Adrenal gland (tissue), 5 donors: Measurements from ENCODE around the gene SLC35G3.

Experiments
- CTCF ChIP-seq, 6 experiments: fragments of 450-650 bp in 4 of 6; fragments of 200-600 bp in 2 of 6; sonication (generic) in 1 of 6; IDR thresholded peaks; 1 replicate in 5 of 6; 2 replicates in 1 of 6; pipeline versions ENCODE4 v1.5.1 to v1.8.0; 2016 to 2021; ENCODE audit warnings: antibody characterized with exemption in 6 of 6, mild to moderate bottlenecking in 2 of 6, moderate library complexity in 1 of 6
- POLR2A ChIP-seq, 2 donors: fragments of 450-650 bp; IDR thresholded peaks; one replicate each; pipeline ENCODE4 v1.6.1; 2017; ENCODE audit warnings: antibody characterized with exemption in 2 of 2, mild to moderate bottlenecking in 2 of 2, moderate library complexity in 1 of 2
- donor health status: DM: no; HTN: no; CAD: no.

DNA sequence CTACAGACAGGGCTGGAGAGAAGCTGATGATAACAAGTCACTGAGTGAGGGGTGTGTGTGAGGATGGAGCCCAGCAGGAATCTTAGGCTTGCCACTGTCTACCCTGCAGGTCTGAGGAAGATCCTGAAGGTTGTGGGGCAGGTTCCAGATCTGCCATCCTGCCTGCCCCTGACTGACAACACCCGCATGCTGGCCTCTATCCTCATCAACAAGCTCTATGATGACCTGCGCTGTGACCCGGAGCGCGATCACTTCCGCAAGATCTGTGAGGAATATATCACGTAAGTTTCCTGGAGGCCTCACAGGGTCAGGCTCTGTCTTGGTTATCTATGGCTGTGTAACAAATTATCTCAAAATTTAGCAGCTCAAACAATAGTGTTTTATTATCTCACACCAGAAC lies 30.3 kb downstream of the SLC35G3 start:
- TF ChIP-seq CTCF (IDR thresholded peaks at IDR 0.05) (no peak), POLR2A (IDR thresholded peaks at IDR 0.05) (no peak)
